ENCODE results near the gene SLIT3. TPM values are rescaled to one million over a fixed set of nuclear protein-coding genes. Genes with fewer than 3 reads are reported as not detected.

The SLIT3 gene
- total RNA-seq, 1 donor from 2014 or later = 0.22 TPM

DNA sequence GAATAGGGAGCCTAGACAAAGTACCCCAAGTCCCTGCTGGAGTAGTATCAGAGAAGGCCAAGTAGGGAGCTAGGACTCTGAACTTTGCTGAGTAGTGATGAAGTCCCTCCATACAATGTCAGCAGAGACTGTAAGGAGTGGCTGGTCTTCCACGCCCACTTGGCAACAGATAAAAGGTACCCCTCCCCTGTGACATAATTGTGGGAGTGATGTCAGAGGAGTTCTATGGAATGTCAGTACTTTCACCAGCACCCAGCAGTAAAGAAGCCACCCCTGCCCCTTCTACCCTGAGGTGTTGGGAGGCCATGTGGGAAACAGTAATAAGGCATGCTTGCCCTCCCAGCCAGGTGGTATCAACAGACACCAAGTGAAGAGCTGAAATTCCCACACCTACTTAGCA, 143.9 kb downstream of the SLIT3 start:
- H3K27ac ChIP-seq = no peak overlapping the region
- Mint-ChIP-seq H3K4me1 (peaks cover 28% of the 10 kb centered on the region), H3K27me3 (ENCODE audit: insufficient read depth, low read depth) (peaks cover 4% of the 10 kb centered on the region), H3K27ac (no peak overlapping the region), H3K36me3 (peaks cover 6% of the 10 kb centered on the region), H3K9me3 (peaks cover 34% of the 10 kb centered on the region), H3K4me3 (no peak overlapping the region)
- H2AFZ ChIP-seq (replicated peaks) = no peak overlapping the region
- TF ChIP-seq CTCF (IDR thresholded peaks at IDR 0.05) = no peak
- no peak for TF ChIP-seq EZH2phosphoT487 (IDR thresholded peaks at IDR 0.05)
- TF ChIP-seq EZH2 (IDR thresholded peaks at IDR 0.05) = no peak
- peaks cover 13% of the 10 kb centered on the region for H3K4me1 ChIP-seq
- no peaks in the 10 kb centered on the region for H3K36me3 ChIP-seq
- no peaks in the 10 kb centered on the region for H3F3A ChIP-seq (ENCODE audit: low read depth)
- H3K4me3 ChIP-seq = no peak overlapping the region
- H3K27me3 ChIP-seq = no peaks in the 10 kb centered on the region
- H3K9me3 ChIP-seq (ENCODE audit: low read depth) = no peaks in the 10 kb centered on the region
- no peak overlapping the region for H3K9ac ChIP-seq
- no peak for DNase-seq (ENCODE audit: low spot score)
- H3K79me2 ChIP-seq (ENCODE audit: low read depth) = no peaks in the 10 kb centered on the region
- no peak overlapping the region for H3K4me2 ChIP-seq
- H4K20me1 ChIP-seq (ENCODE audit: low read depth) = no peaks in the 10 kb centered on the region

DNA sequence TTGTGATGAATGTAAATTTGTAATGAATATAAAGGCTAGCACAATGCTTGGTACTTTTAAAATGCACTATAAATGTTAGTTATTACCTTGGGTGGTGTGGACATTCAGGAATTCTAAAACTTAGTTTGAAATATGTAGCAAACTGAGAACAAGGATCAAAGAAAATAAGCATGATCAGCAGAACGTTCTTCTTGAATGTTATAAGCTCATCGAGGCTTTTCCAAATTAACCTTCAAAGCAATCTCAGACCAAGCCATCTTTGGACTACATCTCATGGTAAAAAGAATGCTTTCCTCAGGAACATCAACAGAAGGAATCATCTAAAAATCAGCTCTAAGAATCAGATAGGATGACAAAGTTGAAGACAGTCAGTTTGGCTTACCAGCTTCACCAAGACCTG, 146.3 kb downstream of the SLIT3 start:
- H3K27ac Mint-ChIP-seq = no peak overlapping the region
- H3K4me1 Mint-ChIP-seq = peaks cover 19% of the 10 kb centered on the region
- peaks cover 4% of the 10 kb centered on the region for H3K27me3 Mint-ChIP-seq (ENCODE audit: insufficient read depth, low read depth)

DNA sequence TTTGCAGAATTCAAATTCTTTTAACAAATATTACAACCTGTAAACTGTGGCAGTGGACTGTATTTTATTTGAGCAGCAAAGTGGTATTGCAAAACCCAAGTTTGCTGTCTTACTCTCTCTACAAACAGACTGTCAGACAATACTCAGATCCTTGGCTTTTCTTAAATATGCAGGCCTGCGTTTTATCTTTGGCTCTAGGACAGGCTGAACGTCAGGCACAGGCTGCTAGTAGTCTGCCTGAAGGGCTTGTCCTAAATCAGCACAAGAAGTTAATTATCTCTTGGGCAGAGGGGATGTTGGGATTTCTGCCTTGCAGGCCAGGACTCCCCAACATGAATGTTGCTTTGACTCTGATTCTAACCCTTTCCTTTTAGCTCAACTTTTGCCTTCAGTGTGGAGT, 147.5 kb downstream of the SLIT3 start:
- Mint-ChIP-seq H3K36me3 (peaks cover 6% of the 10 kb centered on the region), H3K4me3 (no peak overlapping the region), H3K4me1 (peaks cover 27% of the 10 kb centered on the region), H3K27ac (peak overlapping the region; percentile 10), H3K27me3 (ENCODE audit: insufficient read depth, low read depth) (peaks cover 2% of the 10 kb centered on the region), H3K9me3 (peaks cover 18% of the 10 kb centered on the region)
- TF ChIP-seq CTCF (IDR thresholded peaks at IDR 0.05) (no peak), EZH2 (IDR thresholded peaks at IDR 0.05) (no peak), EZH2phosphoT487 (IDR thresholded peaks at IDR 0.05) (no peak)
- H4K20me1 ChIP-seq (ENCODE audit: low read depth) = no peaks in the 10 kb centered on the region
- H3K79me2 ChIP-seq (ENCODE audit: low read depth) = no peaks in the 10 kb centered on the region
- H3K4me3 ChIP-seq = no peak overlapping the region
- DNase-seq (ENCODE audit: low spot score) = no peak
- no peaks in the 10 kb centered on the region for H3F3A ChIP-seq (ENCODE audit: low read depth)
- no peaks in the 10 kb centered on the region for H3K9me3 ChIP-seq (ENCODE audit: low read depth)
- no peak overlapping the region for H3K9ac ChIP-seq
- no peak overlapping the region for H3K4me2 ChIP-seq
- H3K27me3 ChIP-seq = no peaks in the 10 kb centered on the region
- H3K4me1 ChIP-seq = peaks cover 9% of the 10 kb centered on the region
- no peak overlapping the region for H3K27ac ChIP-seq
- H2AFZ ChIP-seq (replicated peaks) = no peak overlapping the region
- H3K36me3 ChIP-seq = no peaks in the 10 kb centered on the region

More for the DNA sequence above, 146.3 kb downstream of the SLIT3 start:
- Histone ChIP-seq H3K4me3 (no peak overlapping the region), H3K79me2 (ENCODE audit: low read depth) (no peaks in the 10 kb centered on the region), H3K4me2 (no peak overlapping the region), H3K27me3 (no peaks in the 10 kb centered on the region), H3K9me3 (ENCODE audit: low read depth) (no peaks in the 10 kb centered on the region), H3K27ac (no peak overlapping the region), H2AFZ (replicated peaks) (no peak overlapping the region), H4K20me1 (ENCODE audit: low read depth) (no peaks in the 10 kb centered on the region), H3K4me1 (peaks cover 9% of the 10 kb centered on the region), H3K36me3 (no peaks in the 10 kb centered on the region), H3K9ac (no peak overlapping the region), H3F3A (ENCODE audit: low read depth) (no peaks in the 10 kb centered on the region)
- Mint-ChIP-seq H3K9me3 (peaks cover 27% of the 10 kb centered on the region), H3K4me3 (no peak overlapping the region), H3K36me3 (peaks cover 6% of the 10 kb centered on the region)
- TF ChIP-seq CTCF (IDR thresholded peaks at IDR 0.05) (no peak), EZH2phosphoT487 (IDR thresholded peaks at IDR 0.05) (no peak), EZH2 (IDR thresholded peaks at IDR 0.05) (no peak)
- DNase-seq (ENCODE audit: low spot score) = no peak
